Prostate gland (tissue), 2 donors: ENCODE measurements around the gene FA2H. TPM values are rescaled to one million over a fixed set of nuclear protein-coding genes. Genes with fewer than 3 reads are reported as not detected.

Source experiments
- DNase-seq: peaks from one replicate; pipeline ENCODE4 v3.0.0-alpha.2; 2019; ENCODE audit warnings: low spot score
- H3K27ac ChIP-seq, 2 donors: fragments of 200-600 bp; sonication (generic); 2 replicates each; pipeline ENCODE4 v1.5.1; 2017 to 2019
- H3K27me3 ChIP-seq: fragments of 200-600 bp; sonication (generic); replicated peaks from 2 replicates; pipeline ENCODE4 v1.5.1; 2019; ENCODE audit not compliant: insufficient read depth
- H3K36me3 ChIP-seq, 2 donors: fragments of 200-600 bp; sonication (generic); 1 replicate in 1 of 2; 2 replicates in 1 of 2; pipeline versions ENCODE4 v1.5.1 to v1.8.1; 2017 to 2019
- H3K4me1 ChIP-seq: fragments of 200-600 bp; sonication (generic); replicated peaks from 2 replicates; pipeline ENCODE4 v1.5.1; 2019
- H3K4me3 ChIP-seq, 2 donors: fragments of 200-600 bp; sonication (generic); 2 replicates each; pipeline ENCODE4 v1.5.1; 2017 to 2019
- H3K9me3 ChIP-seq: fragments of 200-600 bp; sonication (generic); 2 replicates; pipeline ENCODE4 v1.5.1; 2017
- CTCF ChIP-seq, 4 experiments: fragments of 200-600 bp in 2 of 4; fragments of 450-650 bp in 2 of 4; sonication (generic) in 2 of 4; IDR thresholded peaks; 1 replicate in 3 of 4; 2 replicates in 1 of 4; pipeline ENCODE4 v1.5.1; 2016 to 2019; ENCODE audit warnings: antibody characterized with exemption in 4 of 4, mild to moderate bottlenecking in 2 of 4, moderate library complexity in 2 of 4
- POLR2A ChIP-seq: fragments of 450-650 bp; IDR thresholded peaks from one replicate; pipeline ENCODE4 v1.6.1; 2016; ENCODE audit warnings: antibody characterized with exemption, mild to moderate bottlenecking
- POLR2AphosphoS5 ChIP-seq: sonication (generic); formaldehyde crosslinking; IDR thresholded peaks from one replicate; pipeline ENCODE4 v1.6.1; 2017; ENCODE audit warnings: antibody characterized with exemption
- WGBS: methylation state at CpG from one replicate; pipeline ENCODE4 v1.1.5; 2018; 5-methylcytosine and 5-hydroxymethylcytosine counted together
- intact Hi-C: fragments of 100-400 bp; cut with DNase I; formaldehyde crosslinking; loops from one replicate; pipeline ENCODE4 v1.14.2; 2022
- total RNA-seq, 2 donors: library from RNA; depleted of rRNA; stranded (reverse); fragments of >200 nt; gene quantifications; one replicate each; pipeline ENCODE4 v1.1.0, GENCODE V29; 2016

FA2H gene
- total RNA-seq, 2 donors from 2014 or later, result 3.0 to 4.5 TPM

DNA sequence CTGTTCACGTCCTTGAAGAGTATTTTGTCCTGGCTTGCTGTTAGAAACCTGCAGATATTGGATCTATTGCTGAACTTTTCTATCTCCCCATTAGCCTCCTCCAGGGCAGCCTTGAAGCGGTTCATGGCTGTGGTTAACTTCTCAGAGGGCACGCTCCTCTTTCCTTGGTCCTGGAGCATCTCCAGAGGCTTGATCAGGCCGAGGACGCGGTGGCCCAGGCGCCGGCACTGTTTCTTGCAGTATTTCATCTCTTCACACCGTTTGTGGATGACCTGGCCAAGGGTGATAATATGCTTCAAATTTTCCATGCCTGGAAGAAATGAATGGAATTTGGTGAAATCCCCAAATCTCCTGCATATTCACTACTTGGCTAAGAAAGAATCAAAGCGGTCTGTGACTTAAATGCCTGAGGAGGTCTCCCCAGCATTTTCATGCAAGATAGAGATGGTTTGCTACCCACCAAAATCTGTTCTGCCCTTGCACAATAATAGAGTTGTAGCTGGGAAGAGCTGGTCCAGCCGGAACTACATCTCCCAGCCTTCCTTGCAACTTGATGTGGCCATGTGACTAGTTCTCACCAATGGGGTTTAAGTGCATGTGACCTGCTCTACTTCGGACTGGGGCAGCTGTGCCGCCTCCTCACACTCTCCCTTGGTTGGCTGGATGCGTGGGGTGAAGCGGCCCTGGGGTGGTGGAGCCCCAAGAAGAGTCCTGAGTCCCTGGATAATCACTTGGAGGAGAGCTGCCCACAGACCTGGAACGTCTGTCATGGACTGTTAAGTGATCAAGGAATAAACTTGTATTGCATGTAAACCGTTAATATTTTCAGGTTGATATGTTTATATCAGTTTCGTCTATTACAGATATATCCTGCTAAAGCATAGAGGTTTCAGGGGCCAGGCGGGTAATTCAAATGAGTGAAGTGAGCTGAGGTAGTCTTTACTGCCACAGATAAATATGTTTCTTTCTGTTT is 78.9 kb downstream of the FA2H start:
- no peaks in the 10 kb centered on the region for H3K9me3 ChIP-seq
- no peaks in the 10 kb centered on the region for H3K4me1 ChIP-seq
- WGBS, result 58% methylated on average over 19 of the region's 19 CpGs
- DNase-seq, result peak; percentile 69
- H3K27ac ChIP-seq, result no peak overlapping the region
- H3K36me3 ChIP-seq, result no peaks in the 10 kb centered on the region
- intact Hi-C loops, result no loop called here
- peak; percentile 81 for TF ChIP-seq POLR2AphosphoS5
- TF ChIP-seq CTCF (IDR thresholded peaks at IDR 0.05), result no peak
- no peak for TF ChIP-seq POLR2A
- peak overlapping the region in 1 of 2 donors; percentile 10 for H3K4me3 ChIP-seq
- no peaks in the 10 kb centered on the region for H3K27me3 ChIP-seq

DNA sequence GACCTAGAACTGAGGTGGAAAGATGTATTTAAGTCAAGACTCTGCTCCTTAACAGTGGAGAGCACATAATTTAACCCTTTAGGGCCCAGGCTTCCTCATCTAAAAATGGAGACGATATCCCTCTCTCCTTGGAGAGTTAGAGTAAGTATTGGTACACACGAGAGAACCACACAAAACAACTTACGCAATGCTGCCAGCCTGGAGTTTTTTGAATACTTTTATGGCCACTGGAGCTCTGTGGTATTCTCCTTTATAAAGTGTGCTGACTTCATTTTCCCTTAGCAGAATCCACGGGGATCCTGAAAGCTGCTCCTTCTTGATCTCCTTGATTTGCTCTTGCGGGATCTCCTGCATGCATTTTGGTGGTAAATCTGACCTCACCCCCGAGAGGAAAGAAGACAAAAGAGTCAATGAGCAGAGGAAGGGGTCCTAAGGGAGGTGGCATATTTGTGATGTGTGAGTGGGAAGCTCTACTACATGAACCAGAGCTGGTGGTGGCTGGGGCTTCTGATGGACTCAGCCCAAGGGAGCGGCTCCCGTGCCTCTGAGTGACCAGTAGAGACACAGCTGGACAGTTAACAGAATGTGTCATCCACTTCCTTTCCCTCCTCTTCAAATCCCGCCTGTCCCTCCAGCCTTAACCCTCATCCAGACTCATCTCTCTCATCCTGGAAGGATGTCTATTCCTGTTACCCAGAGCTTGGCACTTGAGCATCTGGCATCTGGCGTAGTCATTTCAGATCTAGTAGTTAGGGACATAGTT is 83.3 kb downstream of the FA2H start:
- H3K9me3 ChIP-seq, result no peaks in the 10 kb centered on the region
- no peak overlapping the region for H3K4me3 ChIP-seq
- no peak for DNase-seq
- H3K27ac ChIP-seq, result no peak overlapping the region
- H3K4me1 ChIP-seq, result no peaks in the 10 kb centered on the region
- H3K27me3 ChIP-seq, result no peaks in the 10 kb centered on the region
- intact Hi-C loops, result no loop called here
- TF ChIP-seq POLR2A (no peak), CTCF (IDR thresholded peaks at IDR 0.05) (no peak), POLR2AphosphoS5 (no peak)
- H3K36me3 ChIP-seq, result no peaks in the 10 kb centered on the region
- WGBS, result 77% methylated on average over 10 of the region's 10 CpGs

DNA sequence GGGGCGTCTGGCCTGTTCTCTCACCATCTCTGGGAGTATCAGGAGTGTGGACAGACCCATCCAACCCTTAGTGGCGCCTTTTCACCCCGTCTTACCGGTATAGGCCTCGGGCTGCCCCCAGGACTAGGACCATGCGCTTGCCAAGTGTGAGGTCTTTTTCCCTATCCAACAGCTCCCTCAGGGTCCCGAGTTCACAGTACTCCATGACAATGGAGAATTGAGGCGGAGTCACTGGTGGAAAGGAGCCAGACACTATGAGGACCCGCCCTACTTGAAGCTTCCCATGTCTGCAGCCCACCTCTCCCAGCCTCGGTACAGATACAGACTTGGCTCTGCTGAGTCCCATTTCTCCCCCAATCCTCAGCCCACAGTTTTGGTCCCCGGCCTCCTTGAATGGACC is 92.1 kb downstream of the FA2H start:
- intact Hi-C loops, result no loop called here
- no peaks in the 10 kb centered on the region for H3K27me3 ChIP-seq
- 80% methylated on average over 11 of the region's 11 CpGs for WGBS
- no peak overlapping the region for H3K27ac ChIP-seq
- no peak for DNase-seq
- TF ChIP-seq POLR2AphosphoS5 (no peak), CTCF (IDR thresholded peaks at IDR 0.05) (no peak), POLR2A (no peak)
- no peaks in the 10 kb centered on the region for H3K9me3 ChIP-seq
- no peaks in the 10 kb centered on the region for H3K36me3 ChIP-seq
- no peaks in the 10 kb centered on the region for H3K4me1 ChIP-seq
- H3K4me3 ChIP-seq, result no peak overlapping the region

DNA sequence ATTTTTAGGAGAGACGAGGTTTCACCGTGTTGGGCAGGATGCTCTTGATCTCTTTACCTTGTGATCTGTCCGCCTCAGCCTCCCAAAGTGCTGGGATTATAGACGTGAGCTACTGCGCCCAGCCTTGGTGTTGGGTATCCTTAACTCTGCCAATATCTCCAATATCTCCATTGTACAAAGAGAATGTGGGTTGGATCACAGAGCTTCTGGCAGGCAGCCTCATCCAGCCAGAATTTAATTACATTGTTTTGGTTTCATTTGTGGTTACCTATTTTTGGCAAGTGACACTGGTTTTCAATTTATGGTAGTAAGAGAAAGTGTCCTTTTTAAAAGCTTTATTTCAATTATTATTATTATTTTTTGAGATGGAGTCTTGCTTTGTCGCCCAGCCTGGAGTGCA is 93.9 kb downstream of the FA2H start:
- H3K36me3 ChIP-seq, result no peaks in the 10 kb centered on the region
- WGBS, result 77% methylated on average over 6 of the region's 6 CpGs

More for the DNA sequence above, 93.9 kb downstream of the FA2H start:
- Histone ChIP-seq H3K4me1 (no peaks in the 10 kb centered on the region), H3K27me3 (no peaks in the 10 kb centered on the region), H3K4me3 (no peak overlapping the region), H3K9me3 (no peaks in the 10 kb centered on the region), H3K27ac (no peak overlapping the region)
- DNase-seq, result no peak
- TF ChIP-seq POLR2AphosphoS5 (no peak), POLR2A (no peak), CTCF (IDR thresholded peaks at IDR 0.05) (no peak)
- intact Hi-C loops, result no loop called here
